WTC11 (cell line): ENCODE data around the gene EHD1. TPM values are rescaled to one million over a fixed set of nuclear protein-coding genes. Genes with fewer than 3 reads are reported as not detected.

Experiments
- ATAC-seq: fragments of 200-7000 bp; cut with Tn5 transposase; 2 replicates; pipeline ENCODE4 v1.10.0; 2021; ENCODE audit warnings: mild to moderate bottlenecking, moderate library complexity
- CTCF ChIA-PET: fragments of 300-600 bp; sonication (Branson Sonifier 250); formaldehyde crosslinking; loops from one replicate; lab custom pipeline; 2021; ENCODE audit warnings: antibody characterized with exemption; lab: Charles Lee
- POLR2A ChIA-PET: fragments of 350-600 bp; sonication (Branson Sonifier 250); formaldehyde crosslinking; loops from one replicate; lab custom pipeline; 2021; ENCODE audit warnings: antibody characterized with exemption; lab: Charles Lee
- DNase-seq: peaks from one replicate; pipeline ENCODE4 v3.0.0; 2021; ENCODE audit warnings: low spot score
- H3K27ac Mint-ChIP-seq: 2 replicates; pipeline ENCODE4 v1.8.0; 2021; ENCODE audit warnings: mixed read lengths
- H3K27me3 Mint-ChIP-seq: 2 replicates; pipeline ENCODE4 v1.8.0; 2021; ENCODE audit warnings: low read depth, mild to moderate bottlenecking, moderate library complexity, mixed read lengths
- H3K36me3 Mint-ChIP-seq: 2 replicates; pipeline ENCODE4 v1.8.0; 2021; ENCODE audit warnings: mixed read lengths
- H3K4me1 Mint-ChIP-seq: 2 replicates; pipeline ENCODE4 v1.8.0; 2022; ENCODE audit warnings: mixed read lengths
- H3K4me3 Mint-ChIP-seq: 2 replicates; pipeline ENCODE4 v1.8.0; 2021; ENCODE audit warnings: mild to moderate bottlenecking, moderate library complexity, mixed read lengths
- H3K9me3 Mint-ChIP-seq: 2 replicates; pipeline ENCODE4 v1.8.0; 2021; ENCODE audit warnings: mixed read lengths
- EMX1 ChIP-seq: fragments of 250-450 bp; sonication (Bioruptor Pico); IDR thresholded peaks from 2 replicates; pipeline ENCODE4 v1.8.0; 2021; ENCODE audit warnings: mild to moderate bottlenecking
- FOXP1 ChIP-seq: sonication (generic); formaldehyde crosslinking; IDR thresholded peaks from 2 replicates; pipeline ENCODE4 v1.8.0; 2022; ENCODE audit warnings: missing genetic modification reagents, mild to moderate bottlenecking, moderate library complexity, borderline replicate concordance
- GTF2I ChIP-seq: fragments of 250-450 bp; sonication (Bioruptor Pico); conservative IDR thresholded peaks from 2 replicates; pipeline ENCODE4 v1.4.0; 2021; ENCODE audit warnings: mild to moderate bottlenecking
- KAT7 ChIP-seq: sonication (generic); formaldehyde crosslinking; IDR thresholded peaks from 2 replicates; pipeline ENCODE4 v1.8.1; 2023; ENCODE audit warnings: missing genetic modification reagents, mild to moderate bottlenecking, borderline replicate concordance
- NFE2L1 ChIP-seq: sonication (generic); formaldehyde crosslinking; IDR thresholded peaks from 2 replicates; pipeline ENCODE4 v1.8.1; 2023; ENCODE audit warnings: missing genetic modification reagents
- NR3C1 ChIP-seq: sonication (generic); formaldehyde crosslinking; conservative IDR thresholded peaks from 2 replicates; pipeline ENCODE4 v1.8.1; 2023; ENCODE audit warnings: low read depth, mild to moderate bottlenecking, missing genetic modification reagents
- ZNF317 ChIP-seq: sonication (generic); formaldehyde crosslinking; IDR thresholded peaks from 2 replicates; pipeline ENCODE4 v1.8.1; 2023; ENCODE audit warnings: low read depth, mild to moderate bottlenecking, moderate library complexity, missing genetic modification reagents, borderline replicate concordance
- total RNA-seq: library from RNA; stranded (reverse); gene quantifications from 3 replicates; pipeline ENCODE4 v1.2.3, GENCODE V29; 2021
- TF ChIP-seq, protein P1 (sequence below): sonication (generic); formaldehyde crosslinking; IDR thresholded peaks from 2 replicates; pipeline ENCODE4 v1.8.0; 2023; ENCODE audit warnings: missing genetic modification reagents, mild to moderate bottlenecking, borderline replicate concordance
- TF ChIP-seq, protein P2 (sequence below): sonication (generic); formaldehyde crosslinking; IDR thresholded peaks from 2 replicates; pipeline ENCODE4 v1.8.1; 2023; ENCODE audit warnings: mild to moderate bottlenecking, moderate library complexity, missing genetic modification reagents
- TF ChIP-seq, protein P3 (sequence below): sonication (generic); formaldehyde crosslinking; IDR thresholded peaks from 2 replicates; pipeline ENCODE4 v1.8.1; 2022; ENCODE audit warnings: low read depth, missing genetic modification reagents, borderline replicate concordance
- TF ChIP-seq, protein P4 (sequence below): sonication (generic); formaldehyde crosslinking; IDR thresholded peaks from 2 replicates; pipeline ENCODE4 v1.8.1; 2023; ENCODE audit warnings: mild to moderate bottlenecking, missing genetic modification reagents, borderline replicate concordance
- TF ChIP-seq, protein P5 (sequence below): sonication (generic); formaldehyde crosslinking; IDR thresholded peaks from 2 replicates; pipeline ENCODE4 v1.8.0; 2022; ENCODE audit warnings: missing genetic modification reagents
- TF ChIP-seq, protein P6 (sequence below): sonication (generic); formaldehyde crosslinking; IDR thresholded peaks from 2 replicates; pipeline ENCODE4 v1.8.1; 2022; ENCODE audit warnings: low read depth, mild to moderate bottlenecking, moderate library complexity, missing genetic modification reagents, borderline replicate concordance

EHD1 gene
- total RNA-seq, 1 experiment from 2014 or later, result 38.1 TPM

DNA sequence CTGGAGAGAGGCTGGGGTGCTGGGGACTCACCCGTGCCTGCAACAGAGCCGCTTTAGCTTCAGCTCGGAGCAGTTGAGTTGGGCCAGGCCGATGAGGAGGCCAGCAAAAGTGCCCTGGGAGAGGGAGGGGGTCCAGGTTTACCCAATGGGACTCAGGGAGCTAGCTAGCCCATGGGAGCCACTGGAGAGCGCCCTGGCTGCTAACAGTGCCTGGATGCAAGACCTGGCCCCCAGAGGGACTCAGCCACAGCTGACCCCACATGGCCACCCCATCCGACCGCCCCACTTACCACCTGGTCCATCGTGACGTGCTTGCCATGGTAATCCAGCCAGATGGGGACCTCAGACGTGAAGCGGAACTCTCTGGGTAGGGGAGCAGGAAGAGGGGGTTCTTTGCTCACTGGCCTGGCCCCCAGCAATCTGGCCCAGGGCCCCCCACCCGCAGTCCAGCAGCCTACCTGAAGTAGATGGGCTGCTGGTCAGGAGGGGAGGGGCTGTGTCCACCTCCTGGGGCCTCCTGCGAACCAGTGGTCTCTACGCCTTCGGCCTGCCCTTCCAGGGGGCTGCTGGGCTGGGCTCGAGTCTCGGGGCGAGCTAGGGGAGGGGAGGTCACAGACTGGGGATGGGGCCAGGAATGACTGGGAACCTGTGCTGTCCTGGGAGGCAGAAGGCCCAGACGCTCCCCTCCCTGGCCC, 19.1 kb upstream of the EHD1 start (continued):
- TF ChIP-seq, protein P1, sequence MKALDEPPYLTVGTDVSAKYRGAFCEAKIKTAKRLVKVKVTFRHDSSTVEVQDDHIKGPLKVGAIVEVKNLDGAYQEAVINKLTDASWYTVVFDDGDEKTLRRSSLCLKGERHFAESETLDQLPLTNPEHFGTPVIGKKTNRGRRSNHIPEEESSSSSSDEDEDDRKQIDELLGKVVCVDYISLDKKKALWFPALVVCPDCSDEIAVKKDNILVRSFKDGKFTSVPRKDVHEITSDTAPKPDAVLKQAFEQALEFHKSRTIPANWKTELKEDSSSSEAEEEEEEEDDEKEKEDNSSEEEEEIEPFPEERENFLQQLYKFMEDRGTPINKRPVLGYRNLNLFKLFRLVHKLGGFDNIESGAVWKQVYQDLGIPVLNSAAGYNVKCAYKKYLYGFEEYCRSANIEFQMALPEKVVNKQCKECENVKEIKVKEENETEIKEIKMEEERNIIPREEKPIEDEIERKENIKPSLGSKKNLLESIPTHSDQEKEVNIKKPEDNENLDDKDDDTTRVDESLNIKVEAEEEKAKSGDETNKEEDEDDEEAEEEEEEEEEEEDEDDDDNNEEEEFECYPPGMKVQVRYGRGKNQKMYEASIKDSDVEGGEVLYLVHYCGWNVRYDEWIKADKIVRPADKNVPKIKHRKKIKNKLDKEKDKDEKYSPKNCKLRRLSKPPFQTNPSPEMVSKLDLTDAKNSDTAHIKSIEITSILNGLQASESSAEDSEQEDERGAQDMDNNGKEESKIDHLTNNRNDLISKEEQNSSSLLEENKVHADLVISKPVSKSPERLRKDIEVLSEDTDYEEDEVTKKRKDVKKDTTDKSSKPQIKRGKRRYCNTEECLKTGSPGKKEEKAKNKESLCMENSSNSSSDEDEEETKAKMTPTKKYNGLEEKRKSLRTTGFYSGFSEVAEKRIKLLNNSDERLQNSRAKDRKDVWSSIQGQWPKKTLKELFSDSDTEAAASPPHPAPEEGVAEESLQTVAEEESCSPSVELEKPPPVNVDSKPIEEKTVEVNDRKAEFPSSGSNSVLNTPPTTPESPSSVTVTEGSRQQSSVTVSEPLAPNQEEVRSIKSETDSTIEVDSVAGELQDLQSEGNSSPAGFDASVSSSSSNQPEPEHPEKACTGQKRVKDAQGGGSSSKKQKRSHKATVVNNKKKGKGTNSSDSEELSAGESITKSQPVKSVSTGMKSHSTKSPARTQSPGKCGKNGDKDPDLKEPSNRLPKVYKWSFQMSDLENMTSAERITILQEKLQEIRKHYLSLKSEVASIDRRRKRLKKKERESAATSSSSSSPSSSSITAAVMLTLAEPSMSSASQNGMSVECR, result no peak
- TF ChIP-seq FOXP1 (CRISPR knock-in tag) (no peak), KAT7 (CRISPR knock-in tag) (no peak), NR3C1 (CRISPR knock-in tag) (no peak), GTF2I (CRISPR knock-in tag) (no peak)
- TF ChIP-seq, protein P2, sequence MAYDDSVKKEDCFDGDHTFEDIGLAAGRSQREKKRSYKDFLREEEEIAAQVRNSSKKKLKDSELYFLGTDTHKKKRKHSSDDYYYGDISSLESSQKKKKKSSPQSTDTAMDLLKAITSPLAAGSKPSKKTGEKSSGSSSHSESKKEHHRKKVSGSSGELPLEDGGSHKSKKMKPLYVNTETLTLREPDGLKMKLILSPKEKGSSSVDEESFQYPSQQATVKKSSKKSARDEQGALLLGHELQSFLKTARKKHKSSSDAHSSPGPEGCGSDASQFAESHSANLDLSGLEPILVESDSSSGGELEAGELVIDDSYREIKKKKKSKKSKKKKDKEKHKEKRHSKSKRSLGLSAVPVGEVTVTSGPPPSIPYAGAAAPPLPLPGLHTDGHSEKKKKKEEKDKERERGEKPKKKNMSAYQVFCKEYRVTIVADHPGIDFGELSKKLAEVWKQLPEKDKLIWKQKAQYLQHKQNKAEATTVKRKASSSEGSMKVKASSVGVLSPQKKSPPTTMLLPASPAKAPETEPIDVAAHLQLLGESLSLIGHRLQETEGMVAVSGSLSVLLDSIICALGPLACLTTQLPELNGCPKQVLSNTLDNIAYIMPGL (CRISPR knock-in tag), result no peak
- TF ChIP-seq, protein P3, sequence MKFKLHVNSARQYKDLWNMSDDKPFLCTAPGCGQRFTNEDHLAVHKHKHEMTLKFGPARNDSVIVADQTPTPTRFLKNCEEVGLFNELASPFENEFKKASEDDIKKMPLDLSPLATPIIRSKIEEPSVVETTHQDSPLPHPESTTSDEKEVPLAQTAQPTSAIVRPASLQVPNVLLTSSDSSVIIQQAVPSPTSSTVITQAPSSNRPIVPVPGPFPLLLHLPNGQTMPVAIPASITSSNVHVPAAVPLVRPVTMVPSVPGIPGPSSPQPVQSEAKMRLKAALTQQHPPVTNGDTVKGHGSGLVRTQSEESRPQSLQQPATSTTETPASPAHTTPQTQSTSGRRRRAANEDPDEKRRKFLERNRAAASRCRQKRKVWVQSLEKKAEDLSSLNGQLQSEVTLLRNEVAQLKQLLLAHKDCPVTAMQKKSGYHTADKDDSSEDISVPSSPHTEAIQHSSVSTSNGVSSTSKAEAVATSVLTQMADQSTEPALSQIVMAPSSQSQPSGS (CRISPR knock-in tag), result no peak
- TF ChIP-seq, protein P4, sequence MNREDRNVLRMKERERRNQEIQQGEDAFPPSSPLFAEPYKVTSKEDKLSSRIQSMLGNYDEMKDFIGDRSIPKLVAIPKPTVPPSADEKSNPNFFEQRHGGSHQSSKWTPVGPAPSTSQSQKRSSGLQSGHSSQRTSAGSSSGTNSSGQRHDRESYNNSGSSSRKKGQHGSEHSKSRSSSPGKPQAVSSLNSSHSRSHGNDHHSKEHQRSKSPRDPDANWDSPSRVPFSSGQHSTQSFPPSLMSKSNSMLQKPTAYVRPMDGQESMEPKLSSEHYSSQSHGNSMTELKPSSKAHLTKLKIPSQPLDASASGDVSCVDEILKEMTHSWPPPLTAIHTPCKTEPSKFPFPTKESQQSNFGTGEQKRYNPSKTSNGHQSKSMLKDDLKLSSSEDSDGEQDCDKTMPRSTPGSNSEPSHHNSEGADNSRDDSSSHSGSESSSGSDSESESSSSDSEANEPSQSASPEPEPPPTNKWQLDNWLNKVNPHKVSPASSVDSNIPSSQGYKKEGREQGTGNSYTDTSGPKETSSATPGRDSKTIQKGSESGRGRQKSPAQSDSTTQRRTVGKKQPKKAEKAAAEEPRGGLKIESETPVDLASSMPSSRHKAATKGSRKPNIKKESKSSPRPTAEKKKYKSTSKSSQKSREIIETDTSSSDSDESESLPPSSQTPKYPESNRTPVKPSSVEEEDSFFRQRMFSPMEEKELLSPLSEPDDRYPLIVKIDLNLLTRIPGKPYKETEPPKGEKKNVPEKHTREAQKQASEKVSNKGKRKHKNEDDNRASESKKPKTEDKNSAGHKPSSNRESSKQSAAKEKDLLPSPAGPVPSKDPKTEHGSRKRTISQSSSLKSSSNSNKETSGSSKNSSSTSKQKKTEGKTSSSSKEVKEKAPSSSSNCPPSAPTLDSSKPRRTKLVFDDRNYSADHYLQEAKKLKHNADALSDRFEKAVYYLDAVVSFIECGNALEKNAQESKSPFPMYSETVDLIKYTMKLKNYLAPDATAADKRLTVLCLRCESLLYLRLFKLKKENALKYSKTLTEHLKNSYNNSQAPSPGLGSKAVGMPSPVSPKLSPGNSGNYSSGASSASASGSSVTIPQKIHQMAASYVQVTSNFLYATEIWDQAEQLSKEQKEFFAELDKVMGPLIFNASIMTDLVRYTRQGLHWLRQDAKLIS, result no peak
- TF ChIP-seq, all 79 proteins: peak for 0

DNA sequence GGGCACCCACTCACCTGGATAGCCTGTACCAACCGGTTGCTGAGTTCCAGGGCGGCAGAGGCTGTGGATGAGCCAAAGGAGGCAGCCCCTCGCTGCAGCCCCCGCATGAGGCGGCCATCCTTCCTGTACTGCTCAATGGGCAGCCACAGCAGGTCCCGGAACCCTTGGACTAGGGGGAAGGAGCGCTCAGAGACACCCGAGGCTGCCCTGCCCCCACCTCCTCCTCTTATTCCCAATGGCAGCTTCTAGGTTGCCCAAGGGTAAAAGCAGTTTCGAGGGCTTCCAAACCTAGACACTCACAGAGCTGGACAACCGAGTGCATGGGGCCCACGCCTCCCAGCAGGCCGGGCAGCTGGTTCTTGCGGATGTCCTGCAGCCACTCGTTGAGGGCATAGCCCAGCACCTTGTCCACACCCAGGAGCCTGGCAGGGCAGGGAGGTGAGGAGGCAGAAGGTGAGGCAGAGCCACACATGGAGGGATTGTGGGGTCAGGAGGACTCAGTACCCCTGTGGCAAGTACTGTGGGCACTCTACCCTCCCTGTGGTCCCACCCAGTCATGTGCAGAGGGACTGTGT, 18.1 kb upstream of the EHD1 start:
- Mint-ChIP-seq H3K27me3 (no peaks in the 10 kb centered on the region), H3K4me3 (no peak overlapping the region), H3K9me3 (no peaks in the 10 kb centered on the region), H3K27ac (no peak overlapping the region), H3K36me3 (0 out of 2 replicates have a peak, but pooled peaks cover 3% of the 10 kb centered on the region), H3K4me1 (0 out of 2 replicates have a peak, but pooled peaks cover 2% of the 10 kb centered on the region)
- CTCF ChIA-PET, result interaction anchor here (1.3 to 22.9 kb wide), 4 partner anchors 8 to 100 kb away, joined by 4 to 372 read pairs (median 14); partner anchors contain the start of genes BATF2, CDC42BPG and GPHA2
- no peak for ATAC-seq
- POLR2A ChIA-PET, result interaction anchor here (0.7 kb wide), 1 partner anchor 1990 kb away, joined by 3 read pairs; no protein-coding TSS in a partner anchor
- DNase-seq, result no peak
- TF ChIP-seq EMX1, result no peak
- TF ChIP-seq ZNF317 (CRISPR knock-in tag), result no peak
- TF ChIP-seq, protein P5, sequence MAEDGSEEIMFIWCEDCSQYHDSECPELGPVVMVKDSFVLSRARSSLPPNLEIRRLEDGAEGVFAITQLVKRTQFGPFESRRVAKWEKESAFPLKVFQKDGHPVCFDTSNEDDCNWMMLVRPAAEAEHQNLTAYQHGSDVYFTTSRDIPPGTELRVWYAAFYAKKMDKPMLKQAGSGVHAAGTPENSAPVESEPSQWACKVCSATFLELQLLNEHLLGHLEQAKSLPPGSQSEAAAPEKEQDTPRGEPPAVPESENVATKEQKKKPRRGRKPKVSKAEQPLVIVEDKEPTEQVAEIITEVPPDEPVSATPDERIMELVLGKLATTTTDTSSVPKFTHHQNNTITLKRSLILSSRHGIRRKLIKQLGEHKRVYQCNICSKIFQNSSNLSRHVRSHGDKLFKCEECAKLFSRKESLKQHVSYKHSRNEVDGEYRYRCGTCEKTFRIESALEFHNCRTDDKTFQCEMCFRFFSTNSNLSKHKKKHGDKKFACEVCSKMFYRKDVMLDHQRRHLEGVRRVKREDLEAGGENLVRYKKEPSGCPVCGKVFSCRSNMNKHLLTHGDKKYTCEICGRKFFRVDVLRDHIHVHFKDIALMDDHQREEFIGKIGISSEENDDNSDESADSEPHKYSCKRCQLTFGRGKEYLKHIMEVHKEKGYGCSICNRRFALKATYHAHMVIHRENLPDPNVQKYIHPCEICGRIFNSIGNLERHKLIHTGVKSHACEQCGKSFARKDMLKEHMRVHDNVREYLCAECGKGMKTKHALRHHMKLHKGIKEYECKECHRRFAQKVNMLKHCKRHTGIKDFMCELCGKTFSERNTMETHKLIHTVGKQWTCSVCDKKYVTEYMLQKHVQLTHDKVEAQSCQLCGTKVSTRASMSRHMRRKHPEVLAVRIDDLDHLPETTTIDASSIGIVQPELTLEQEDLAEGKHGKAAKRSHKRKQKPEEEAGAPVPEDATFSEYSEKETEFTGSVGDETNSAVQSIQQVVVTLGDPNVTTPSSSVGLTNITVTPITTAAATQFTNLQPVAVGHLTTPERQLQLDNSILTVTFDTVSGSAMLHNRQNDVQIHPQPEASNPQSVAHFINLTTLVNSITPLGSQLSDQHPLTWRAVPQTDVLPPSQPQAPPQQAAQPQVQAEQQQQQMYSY (CRISPR knock-in tag), result no peak
- TF ChIP-seq, protein P6, sequence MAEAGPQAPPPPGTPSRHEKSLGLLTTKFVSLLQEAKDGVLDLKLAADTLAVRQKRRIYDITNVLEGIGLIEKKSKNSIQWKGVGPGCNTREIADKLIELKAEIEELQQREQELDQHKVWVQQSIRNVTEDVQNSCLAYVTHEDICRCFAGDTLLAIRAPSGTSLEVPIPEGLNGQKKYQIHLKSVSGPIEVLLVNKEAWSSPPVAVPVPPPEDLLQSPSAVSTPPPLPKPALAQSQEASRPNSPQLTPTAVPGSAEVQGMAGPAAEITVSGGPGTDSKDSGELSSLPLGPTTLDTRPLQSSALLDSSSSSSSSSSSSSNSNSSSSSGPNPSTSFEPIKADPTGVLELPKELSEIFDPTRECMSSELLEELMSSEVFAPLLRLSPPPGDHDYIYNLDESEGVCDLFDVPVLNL (CRISPR knock-in tag), result no peak
- TF ChIP-seq NFE2L1 (CRISPR knock-in tag), result no peak
